Ishikawa (cell line): ENCODE results near the gene STK39.

Source experiments
- CEBPB ChIP-seq: IDR thresholded peaks from 2 replicates; pipeline ENCODE4 v1.6.1; 2012
- CREB1 ChIP-seq: IDR thresholded peaks from 2 replicates; pipeline ENCODE4 v1.6.1; 2012; ENCODE audit warnings: low read depth
- EGR1 ChIP-seq: IDR thresholded peaks from 2 replicates; pipeline ENCODE4 v1.6.1; 2012
- EP300 ChIP-seq: IDR thresholded peaks from 2 replicates; pipeline ENCODE4 v1.6.1; 2012; ENCODE audit warnings: borderline replicate concordance
- FOXM1 ChIP-seq: IDR thresholded peaks from 2 replicates; pipeline ENCODE4 v1.6.1; 2012; ENCODE audit warnings: low read depth, borderline replicate concordance
- MAX ChIP-seq: IDR thresholded peaks from 2 replicates; pipeline ENCODE4 v1.6.1; 2012
- NFIC ChIP-seq: IDR thresholded peaks from 2 replicates; pipeline ENCODE4 v1.6.1; 2012
- RAD21 ChIP-seq: IDR thresholded peaks from 2 replicates; pipeline ENCODE4 v1.6.1; 2012; ENCODE audit warnings: low read depth
- REST ChIP-seq: IDR thresholded peaks from 2 replicates; pipeline ENCODE4 v1.6.1; 2012; ENCODE audit warnings: low read depth, mild to moderate bottlenecking
- TAF1 ChIP-seq: IDR thresholded peaks from 2 replicates; pipeline ENCODE4 v1.6.1; 2012; ENCODE audit warnings: low read depth, mild to moderate bottlenecking
- TCF12 ChIP-seq: IDR thresholded peaks from 2 replicates; pipeline ENCODE4 v1.6.1; 2012; ENCODE audit warnings: low read depth
- TEAD4 ChIP-seq: IDR thresholded peaks from 2 replicates; pipeline ENCODE4 v1.6.1; 2012
- USF1 ChIP-seq: IDR thresholded peaks from 2 replicates; pipeline ENCODE4 v1.6.1; 2012
- YY1 ChIP-seq: IDR thresholded peaks from 2 replicates; pipeline ENCODE4 v1.6.1; 2012; ENCODE audit warnings: low read depth
- ZBTB7A ChIP-seq: IDR thresholded peaks from 2 replicates; pipeline ENCODE4 v1.6.1; 2012; ENCODE audit warnings: low read depth

The STK39 gene

GRCh38 chr2:168021800-168022587, 225.4 kb downstream of the STK39 start:
- TF ChIP-seq REST (no peak), EP300 (no peak), RAD21 (no peak), CREB1 (no peak), NFIC (no peak), TCF12 (no peak), USF1 (no peak), TEAD4 (no peak), TAF1 (no peak), ZBTB7A (no peak), FOXM1 (no peak), MAX (no peak), YY1 (no peak), CEBPB (no peak), EGR1 (no peak)

- TF ChIP-seq ZBTB7A: no peak
- no peak for TF ChIP-seq YY1
These were observed 232.0 kb downstream of the STK39 start for GRCh38 chr2:168015274-168015953.

- TF ChIP-seq TAF1: no peak
- no peak for TF ChIP-seq REST
- TF ChIP-seq NFIC: no peak
- no peak for TF ChIP-seq ZBTB7A
- no peak for TF ChIP-seq TEAD4
These were observed 237.5 kb downstream of the STK39 start for GRCh38 chr2:168009900-168010299.

- TF ChIP-seq YY1 (no peak), CEBPB (no peak), RAD21 (no peak), USF1 (no peak), REST (no peak), EGR1 (no peak), TEAD4 (no peak), CREB1 (no peak), MAX (no peak), TAF1 (no peak)
These were observed 238.7 kb downstream of the STK39 start for GRCh38 chr2:168008646-168009195.
